Retinal pigment epithelial cell (primary cell): ENCODE measurements around the gene NOL8.

Experiments
- DNase-seq: peaks from one replicate; pipeline ENCODE4 v3.0.0-alpha.2; 2010; ENCODE audit warnings: low read depth
- H3K4me3 ChIP-seq: 2 replicates; pipeline ENCODE4 v1.5.1; 2011; ENCODE audit warnings: mild to moderate bottlenecking, low read length, control low read depth, moderate library complexity
- TF ChIP-seq, protein P1 (sequence below): conservative IDR thresholded peaks from 2 replicates; pipeline ENCODE4 v1.5.1; 2011; ENCODE audit warnings: low read depth, low read length, control low read depth, inconsistent platforms

The NOL8 gene

DNA sequence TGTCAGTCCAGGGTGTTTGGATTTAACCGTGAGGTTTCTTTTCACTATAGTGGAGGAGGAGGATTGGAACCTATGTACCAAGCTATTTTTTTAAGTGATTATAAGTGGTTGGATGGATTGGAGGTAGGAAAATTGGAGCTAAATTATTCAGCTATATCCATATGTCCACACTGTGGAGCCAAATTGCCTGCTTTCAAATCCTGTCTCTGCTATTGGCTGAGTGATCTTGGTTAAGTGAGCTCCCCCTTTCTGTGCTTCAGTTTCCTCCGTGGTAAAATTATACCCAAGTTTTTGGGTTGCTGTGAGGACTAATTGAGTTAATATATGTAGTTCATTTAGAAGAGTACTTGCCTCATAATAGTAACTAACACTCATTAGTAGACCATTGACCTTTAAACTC, 3.1 kb upstream of the NOL8 start:
- DNase-seq, result peak; percentile 20
- TF ChIP-seq, protein P1, sequence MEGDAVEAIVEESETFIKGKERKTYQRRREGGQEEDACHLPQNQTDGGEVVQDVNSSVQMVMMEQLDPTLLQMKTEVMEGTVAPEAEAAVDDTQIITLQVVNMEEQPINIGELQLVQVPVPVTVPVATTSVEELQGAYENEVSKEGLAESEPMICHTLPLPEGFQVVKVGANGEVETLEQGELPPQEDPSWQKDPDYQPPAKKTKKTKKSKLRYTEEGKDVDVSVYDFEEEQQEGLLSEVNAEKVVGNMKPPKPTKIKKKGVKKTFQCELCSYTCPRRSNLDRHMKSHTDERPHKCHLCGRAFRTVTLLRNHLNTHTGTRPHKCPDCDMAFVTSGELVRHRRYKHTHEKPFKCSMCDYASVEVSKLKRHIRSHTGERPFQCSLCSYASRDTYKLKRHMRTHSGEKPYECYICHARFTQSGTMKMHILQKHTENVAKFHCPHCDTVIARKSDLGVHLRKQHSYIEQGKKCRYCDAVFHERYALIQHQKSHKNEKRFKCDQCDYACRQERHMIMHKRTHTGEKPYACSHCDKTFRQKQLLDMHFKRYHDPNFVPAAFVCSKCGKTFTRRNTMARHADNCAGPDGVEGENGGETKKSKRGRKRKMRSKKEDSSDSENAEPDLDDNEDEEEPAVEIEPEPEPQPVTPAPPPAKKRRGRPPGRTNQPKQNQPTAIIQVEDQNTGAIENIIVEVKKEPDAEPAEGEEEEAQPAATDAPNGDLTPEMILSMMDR, result peak; percentile 44
- no peak overlapping the region for H3K4me3 ChIP-seq

- H3K4me3 ChIP-seq, result no peak overlapping the region
- TF ChIP-seq, protein P1, result no peak
- DNase-seq, result no peak
Observed at GRCh38 chr9:92327283-92327850, 2.2 kb upstream of the NOL8 start.

DNA sequence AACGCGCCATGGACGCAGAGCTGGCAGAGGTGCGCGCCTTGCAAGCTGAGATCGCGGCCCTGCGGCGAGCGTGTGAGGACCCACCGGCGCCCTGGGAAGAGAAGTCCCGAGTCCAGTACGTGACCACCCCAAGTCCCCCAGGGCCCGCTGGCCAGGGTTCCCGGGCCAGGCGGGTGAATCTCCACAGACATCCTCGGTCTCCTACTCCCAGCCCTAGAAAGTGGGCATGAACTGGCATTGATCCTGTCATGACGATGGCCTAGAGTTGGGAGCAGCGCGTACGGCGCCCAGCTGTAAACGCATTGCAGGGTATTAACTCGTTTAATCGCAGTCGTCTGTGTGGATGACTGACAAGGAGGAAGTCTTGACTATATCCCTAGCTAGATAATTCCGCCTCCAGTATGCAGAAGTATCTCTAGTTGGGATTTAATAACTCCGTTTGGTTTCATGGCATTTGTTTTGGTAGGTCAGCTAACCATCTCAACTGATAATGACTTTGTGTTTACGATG, 896 bp upstream of the NOL8 start:
- H3K4me3 ChIP-seq, result peak overlapping the region; percentile 81
- TF ChIP-seq, protein P1, result no peak
- DNase-seq, result no peak

DNA sequence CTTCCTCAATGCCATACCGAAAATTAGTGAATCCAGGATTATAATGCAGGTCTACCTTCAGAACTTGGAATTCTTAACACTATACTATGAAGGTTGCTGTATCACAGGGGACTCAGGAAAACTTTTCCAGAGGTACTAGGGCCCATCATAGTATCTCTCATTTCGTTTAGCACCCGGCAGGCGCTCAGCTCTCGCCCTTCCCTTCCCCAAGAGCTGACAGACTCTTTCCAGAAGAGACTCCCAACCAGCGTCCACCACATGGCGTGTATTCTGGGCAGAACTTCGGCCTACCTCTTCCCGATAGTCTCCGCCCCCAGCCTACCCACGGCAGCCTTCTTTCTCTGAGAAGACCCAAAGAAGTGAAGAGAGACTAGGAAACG, 271 bp downstream of the NOL8 start:
- peak overlapping the region; percentile 81 for H3K4me3 ChIP-seq
- DNase-seq, result peak; percentile 18
- TF ChIP-seq, protein P1, result no peak

GRCh38 chr9:92324431-92324830, 719 bp downstream of the NOL8 start:
- H3K4me3 ChIP-seq, result peak overlapping the region; percentile 81
- TF ChIP-seq, protein P1, result no peak
- DNase-seq, result no peak

DNA sequence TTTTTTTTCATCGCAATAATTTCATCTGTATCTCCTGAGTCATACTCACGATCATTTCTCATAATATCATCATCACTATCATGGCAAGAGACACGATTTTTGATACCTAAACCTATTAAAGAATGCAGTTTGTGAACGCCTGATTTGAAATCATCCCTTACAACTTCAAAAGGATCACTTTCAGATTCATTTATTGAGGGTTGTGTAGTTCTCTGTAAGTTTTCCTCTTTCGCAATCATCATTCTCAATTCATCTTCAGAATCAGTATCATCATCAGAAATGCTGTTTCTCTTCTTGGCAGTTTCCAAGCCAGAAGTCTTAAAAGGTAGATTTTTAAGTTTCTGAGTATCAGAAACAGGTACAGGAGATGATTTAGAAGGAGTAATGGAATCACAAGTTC, 9.7 kb downstream of the NOL8 start:
- TF ChIP-seq, protein P1, result no peak
- H3K4me3 ChIP-seq, result no peak overlapping the region
- DNase-seq, result no peak

- no peak for DNase-seq
- no peak overlapping the region for H3K4me3 ChIP-seq
- TF ChIP-seq, protein P1, result no peak
Observed at GRCh38 chr9:92313624-92314012, 11.5 kb downstream of the NOL8 start.
